HG03139 (cell line): ENCODE results near the gene SLC36A1.

Experiments
- ATAC-seq: cut with Tn5 transposase; IDR thresholded peaks from one replicate; pipeline ENCODE4 v1.9.1; 2021; ENCODE audit not compliant: unreplicated experiment

The SLC36A1 gene

DNA sequence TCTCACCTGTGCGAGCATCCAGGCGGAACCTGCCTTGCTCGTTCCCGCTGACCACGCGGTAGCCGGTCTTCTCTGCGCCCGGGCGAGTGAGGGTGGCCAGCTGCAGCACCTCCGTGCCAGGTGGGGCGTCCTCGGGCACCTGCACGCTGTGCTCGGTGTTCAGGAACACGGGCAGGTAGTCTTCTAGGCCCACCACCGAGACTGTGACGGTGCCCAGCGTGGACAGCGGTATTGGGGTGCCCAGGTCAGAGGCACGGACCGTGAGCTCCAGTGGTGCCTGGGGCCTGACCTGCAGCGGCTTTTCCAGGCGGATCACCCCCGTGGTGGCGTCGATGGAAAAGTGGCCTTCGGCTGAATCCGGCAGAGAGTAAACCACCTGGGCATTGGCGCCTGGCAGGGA lies 84.2 kb downstream of the SLC36A1 start:
- ATAC-seq = no peak

DNA sequence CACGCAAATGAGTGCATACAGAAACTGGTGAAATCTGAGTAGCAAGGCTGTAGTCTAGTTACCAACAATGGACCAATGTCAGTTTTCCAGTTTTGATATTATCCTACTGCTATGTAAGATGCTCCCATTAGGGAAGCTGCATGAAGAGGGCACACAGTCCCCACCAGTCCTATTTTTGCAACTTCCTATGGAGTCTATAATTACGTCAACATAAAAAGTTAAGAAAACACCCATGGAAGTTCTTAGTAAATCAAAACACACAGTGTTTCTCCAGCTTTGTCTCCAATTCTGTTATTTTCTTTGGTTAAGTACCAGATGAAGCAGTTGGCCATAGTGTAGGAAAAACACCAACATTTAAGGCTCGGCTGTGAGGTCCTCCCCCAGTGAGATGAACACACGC lies 85.0 kb downstream of the SLC36A1 start:
- no peak for ATAC-seq

DNA sequence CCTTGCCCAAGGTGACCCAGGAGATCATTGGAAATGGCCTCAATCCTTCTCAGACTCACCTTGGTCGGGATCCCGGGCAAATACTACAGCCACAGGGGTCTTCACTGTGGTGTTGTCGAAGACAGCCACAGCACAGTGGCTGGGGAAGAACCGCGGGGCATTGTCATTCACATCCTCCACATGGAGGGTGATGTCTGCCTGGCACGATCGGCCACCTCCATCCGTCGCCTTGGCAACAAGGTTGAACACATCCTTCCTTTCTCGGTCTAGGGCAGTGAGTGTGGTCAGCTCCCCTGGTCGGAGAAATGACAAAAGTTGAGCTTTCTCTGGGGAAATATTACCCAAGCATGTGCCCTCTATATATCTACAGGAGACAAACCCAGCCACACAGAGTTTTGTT lies 86.9 kb downstream of the SLC36A1 start:
- ATAC-seq = no peak

DNA sequence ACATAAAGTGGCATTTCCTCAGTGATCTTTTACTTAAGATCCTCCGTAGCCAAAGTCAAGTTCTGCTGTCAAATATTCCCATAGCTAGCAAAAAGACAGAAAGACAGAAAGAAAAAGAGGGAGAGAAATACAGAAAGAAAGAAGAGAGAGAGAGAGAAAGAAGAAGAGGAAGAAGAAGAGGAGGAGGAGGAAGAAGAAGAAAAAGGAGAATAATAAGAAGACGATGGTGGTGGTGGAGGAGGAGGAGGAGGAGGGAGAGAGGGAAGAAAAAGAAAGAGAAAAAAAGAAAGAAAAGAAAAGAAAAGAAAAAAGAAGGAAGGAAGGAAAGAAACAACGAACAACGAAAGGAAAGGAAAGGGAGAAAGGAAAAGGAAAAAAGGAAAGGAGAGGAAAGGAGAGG lies 89.6 kb downstream of the SLC36A1 start:
- no peak for ATAC-seq

DNA sequence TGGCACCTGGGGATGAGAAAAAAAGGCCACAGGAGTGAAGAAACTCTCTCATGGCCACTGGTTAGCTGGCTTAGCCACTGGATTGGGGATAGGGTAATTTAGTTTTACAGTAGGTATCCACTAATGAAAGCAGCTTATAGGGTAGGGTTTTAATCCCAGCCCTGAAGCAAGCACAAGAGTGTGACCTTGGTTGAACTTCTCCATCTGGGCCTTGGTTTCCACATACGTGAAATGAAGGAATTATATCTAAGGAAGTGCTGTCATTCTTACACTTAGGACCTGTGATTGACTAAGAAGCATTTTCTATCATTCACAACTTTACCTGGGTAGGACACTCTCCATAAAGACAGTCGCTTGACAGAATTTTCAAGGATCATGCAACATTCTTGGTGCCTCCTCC lies 94.2 kb downstream of the SLC36A1 start:
- no peak for ATAC-seq
